Measurements from ENCODE around the gene ZDBF2. TPM values are rescaled to one million over a fixed set of nuclear protein-coding genes. Genes with fewer than 3 reads are reported as not detected.
A peak's percentile ranks its signal among the peaks of the same experiment; 100 is the strongest.
"Not testable (repeated sequence)": the region's sequence is repeated elsewhere in the genome, so short reads cannot be mapped to it uniquely, and the experiment has no call there.

ZDBF2 gene
- total RNA-seq, 1 experiment from 2014 or later, result 6.1 TPM

DNA sequence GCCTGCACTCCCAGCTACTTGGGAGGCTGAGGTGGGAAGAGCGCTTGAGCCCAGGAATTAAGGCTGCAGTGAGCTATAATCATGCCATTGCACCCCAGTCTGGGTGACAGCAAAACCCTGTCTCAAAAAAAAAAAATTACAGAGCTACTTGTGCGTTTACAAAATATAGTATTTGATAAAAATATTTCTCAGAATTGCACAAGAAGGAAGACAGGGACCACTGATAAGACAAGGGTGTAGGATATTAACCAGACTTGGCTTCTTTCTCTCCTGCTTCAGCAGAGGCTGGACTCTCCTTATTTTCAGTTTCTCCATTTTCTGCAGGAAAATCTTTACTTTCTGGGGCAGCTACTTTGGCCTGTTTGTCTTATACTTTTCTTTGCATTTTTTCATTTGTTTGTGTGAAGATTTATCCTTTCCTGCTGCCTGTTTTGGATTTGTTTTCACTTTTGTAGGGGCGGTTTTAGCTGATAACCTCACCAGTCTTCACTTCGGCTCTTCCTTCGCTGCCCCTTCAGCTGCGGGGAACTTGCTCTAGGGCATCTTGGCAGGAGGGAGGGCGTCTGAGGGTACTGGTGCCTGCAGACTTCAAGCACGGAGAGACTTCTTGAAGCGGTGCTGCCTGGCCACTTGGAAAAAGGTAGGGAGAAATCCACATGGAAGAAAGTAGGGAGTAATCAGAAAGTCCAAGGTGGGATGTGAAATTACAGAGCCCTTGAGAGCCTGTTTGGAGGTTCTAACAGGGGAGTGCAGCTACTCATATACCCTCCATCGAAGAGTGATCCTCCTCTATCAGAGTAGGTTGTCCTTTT is 14.9 kb upstream of the ZDBF2 start:
- no peak for DNase-seq (ENCODE audit: low spot score)

DNA sequence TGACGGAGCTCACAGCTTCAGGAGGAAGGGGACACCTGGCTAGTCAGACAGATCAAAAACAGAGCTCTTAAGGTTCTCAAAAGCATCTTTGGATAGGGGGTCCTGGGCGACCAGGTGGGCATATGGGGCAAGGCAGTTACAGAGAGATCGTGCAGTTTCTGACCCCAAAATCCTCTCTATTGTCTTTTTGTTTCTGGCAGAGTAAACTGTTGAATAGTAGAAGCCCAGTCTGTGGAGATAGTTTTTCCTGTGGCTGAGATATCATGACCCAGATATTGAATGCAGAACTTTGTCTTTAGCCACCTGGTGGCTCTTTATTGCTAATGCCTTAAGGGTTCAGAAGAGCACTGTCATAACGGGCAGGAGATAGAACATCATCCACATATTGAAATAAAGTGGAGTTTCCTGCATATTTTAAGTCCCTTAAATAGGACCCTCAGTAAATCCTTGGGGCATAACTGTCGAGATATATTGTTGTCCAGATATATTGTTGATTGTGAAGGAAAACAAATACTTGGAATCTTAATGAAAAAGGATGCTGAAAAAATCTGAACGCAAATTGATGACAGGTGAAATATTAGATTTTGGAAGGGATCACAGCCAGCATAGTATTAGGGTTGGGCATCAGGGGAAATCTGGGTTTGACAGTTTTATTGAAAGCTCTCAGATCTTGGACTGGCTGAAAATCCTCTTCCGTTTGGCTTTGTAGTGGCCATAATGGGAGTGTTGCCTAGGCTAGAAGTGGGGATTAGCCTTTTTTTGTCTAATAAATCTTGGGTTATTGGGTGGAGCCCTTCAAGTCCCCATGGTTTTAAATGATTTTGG is 14.1 kb upstream of the ZDBF2 start:
- peak; percentile 24 for DNase-seq (ENCODE audit: low spot score)

DNA sequence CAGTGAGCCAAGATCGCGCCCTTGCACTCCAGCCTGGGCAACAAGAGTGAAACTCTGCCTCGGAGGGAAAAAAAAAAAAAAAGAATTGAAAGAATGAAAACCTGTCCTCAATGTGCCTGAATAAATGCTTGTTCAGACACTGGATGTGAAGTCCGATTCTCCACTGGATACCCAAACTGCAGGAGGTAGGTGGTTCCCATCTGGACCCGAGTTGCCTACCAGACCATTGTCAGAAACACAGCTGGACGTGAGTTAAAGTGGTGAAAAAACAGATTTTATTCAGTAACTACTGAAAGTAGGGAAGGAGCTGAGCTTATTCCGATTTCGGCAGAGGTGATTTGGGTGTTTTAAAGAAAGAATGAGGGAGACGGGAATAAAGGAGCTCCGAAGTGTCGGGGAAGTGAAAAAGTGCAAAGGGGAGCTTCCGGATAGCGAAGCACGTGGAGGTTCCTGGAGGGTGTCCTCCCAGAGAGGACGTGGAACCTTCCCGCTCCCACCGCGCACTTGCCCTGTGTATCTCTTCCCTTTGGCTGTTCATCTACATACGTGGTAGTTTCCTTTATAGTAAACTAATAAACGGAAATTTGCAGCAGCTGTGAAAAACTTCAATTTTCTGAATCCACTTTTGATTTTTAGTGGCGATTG is 10.4 kb upstream of the ZDBF2 start:
- DNase-seq (ENCODE audit: low spot score), result no peak

DNA sequence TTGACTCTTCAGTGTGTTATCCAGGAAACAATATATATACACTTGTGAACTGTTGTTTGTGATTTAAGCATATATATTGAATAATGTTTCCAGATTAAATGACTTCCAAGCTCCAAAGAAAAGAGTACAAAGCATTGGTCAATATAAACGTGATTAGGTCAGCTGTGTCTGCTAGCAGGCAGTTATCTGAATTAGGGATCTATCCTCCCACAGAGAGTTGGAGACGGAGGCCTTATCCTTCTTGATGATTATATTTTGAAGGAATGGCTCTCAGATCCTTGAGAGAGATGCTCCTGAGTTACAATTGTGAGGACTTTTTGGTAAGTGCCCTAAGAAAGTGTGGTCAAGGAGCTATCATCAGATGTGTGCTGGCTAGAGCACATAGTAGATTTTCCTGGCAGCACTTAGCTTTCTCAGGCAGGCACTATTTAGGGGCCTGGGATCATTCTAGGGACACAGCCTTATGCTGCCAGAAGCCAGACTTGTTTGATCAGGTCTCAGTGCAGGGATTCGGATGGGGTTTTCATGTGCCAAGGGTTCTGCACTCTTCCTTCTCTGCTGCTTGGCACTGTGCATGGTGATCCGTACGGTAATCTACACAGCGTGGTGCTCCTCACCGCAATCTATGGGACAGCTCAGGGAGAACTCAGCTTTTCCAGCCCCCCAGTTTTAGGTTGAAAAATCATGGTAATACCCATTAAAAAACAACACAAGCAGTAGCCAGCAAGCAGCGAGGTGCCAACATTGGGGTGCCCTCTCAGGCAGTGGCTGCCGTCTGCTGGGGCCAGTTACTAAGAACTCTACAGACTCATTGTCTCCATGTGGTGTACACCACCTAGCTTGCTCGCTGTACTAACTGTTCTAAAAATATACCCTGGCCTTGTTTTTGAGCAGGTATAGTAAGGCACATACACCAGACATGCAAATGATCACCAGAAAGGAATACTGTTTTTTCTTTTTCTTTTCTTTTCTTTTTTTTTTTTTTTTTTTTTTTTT is 8.0 kb upstream of the ZDBF2 start:
- DNase-seq (ENCODE audit: low spot score), result no peak

DNA sequence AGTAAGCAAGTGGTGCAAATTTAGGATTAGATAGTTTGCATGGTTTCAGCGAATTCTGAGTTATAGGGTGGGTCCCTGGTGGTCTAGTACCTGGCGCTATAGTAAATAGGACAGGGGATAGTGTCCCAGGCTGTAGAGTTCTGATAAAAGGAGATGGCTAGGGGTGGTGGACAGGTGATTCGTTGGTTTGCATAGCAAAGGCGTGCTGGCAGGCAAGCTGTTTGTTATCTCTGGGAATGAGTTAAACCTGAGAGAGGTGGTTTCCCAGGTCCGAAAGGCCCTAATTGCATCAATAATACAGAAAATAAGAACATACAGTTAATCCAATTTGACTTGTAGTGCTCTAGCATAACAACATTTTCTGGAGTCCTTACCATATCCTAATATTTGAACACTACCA is 6.9 kb upstream of the ZDBF2 start:
- no peak for DNase-seq (ENCODE audit: low spot score)

DNA sequence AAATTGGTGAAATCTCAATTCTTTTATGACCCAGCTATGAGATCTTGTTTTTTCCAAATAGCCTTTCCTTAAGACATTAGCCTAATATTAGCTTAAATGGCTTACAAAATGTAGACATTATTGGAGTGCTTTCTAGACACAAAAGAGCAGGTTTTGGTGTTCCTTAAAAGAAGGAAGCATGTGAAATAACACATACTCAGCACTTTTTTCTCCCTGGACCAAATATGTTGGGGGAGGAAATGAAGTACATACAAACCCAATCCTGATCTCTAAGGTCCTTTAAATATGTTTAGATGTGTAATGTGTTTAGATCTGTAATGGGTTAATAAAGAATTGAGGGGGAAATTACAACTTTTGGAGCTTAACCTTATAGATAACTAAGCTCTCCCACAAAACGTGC is 3.4 kb upstream of the ZDBF2 start:
- DNase-seq (ENCODE audit: low spot score), result no peak

DNA sequence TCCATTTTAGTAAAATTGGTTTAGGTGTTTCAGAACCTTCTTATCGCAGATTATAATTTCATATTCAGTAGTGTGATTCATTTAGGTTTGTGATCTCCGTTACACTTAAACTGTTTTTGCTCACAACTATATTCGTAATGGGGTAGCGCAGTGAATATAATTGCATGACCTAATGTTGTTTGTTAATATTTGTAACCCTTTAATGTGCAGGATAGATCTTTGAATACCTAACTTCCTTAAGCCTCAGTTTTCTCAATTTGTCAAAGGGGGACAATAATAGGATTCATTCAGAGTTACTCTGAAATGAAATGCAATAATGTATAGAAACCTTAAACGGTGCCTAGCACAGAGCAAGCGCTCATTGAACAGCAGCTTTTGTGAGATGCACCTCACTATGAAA is 558 bp upstream of the ZDBF2 start:
- DNase-seq (ENCODE audit: low spot score), result no peak

DNA sequence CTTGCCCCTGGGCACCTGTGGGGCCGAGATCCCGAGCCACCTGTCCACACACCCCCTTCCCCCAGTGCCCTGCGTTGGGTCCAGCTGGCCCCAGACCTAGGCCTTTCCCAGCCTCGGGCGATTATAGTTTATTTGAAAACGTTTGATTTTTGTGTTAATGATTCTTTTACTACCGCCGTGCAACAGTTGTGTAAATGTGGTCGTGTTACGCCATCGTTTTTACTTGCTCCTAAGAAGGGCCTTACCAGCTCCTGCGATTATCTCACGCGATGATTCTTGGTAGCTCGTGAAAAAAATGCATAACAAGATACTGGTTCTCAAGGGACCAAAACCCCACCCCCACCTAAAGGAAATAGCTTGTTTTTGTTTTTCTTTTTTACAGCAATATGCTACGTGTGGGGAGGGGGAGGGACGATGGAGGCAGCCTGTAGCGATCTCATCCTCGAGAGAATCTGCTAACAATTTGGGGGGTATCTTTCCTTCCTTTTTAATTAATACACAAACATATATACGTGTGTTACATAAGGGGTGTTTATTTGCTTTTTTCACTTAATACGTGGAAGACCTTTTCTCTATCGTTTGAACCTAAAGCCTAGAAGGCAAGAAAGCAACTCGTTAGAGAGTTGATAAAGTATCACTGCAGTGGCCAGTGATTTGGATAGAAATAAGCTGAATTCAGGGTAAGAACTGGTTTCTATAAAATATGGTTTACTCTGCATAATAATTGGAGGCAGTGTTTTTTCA is 1.0 kb downstream of the ZDBF2 start:
- DNase-seq (ENCODE audit: low spot score), result peak; percentile 65

DNA sequence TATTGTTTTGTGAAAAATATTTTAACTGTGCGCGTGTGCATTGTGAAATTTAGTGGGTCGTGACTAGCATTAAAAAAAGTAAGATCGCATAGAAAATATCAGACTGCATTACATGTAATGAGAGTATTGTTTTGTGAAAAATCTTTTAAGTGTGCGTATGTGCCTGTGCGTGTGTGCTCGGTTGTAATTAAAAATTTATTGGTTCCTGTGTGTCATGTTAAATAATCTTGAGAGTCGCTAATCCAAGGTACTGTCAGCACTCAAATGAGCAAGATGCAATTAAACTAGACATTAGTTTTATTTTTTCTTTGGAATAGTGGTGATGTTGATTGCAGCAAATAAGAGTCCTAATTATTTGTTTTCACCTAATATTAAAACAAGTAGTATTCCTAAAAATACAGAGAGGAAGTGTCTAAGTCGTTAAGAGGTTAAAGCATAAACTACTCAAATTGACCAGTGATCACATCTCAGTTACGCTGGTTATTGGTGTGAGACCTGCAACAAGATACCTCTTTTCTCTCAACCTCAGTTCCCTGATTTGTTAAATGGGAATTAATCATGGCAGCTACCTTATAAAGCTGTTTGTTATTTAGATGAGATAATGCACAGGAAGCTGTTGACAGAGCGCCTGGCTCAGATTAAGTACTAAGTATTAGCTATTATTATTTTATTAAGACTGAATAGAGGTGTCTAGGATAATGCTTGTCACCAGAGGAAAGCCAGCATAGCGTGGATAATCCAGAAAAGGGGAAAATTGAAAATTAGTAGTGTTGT is 1.9 kb downstream of the ZDBF2 start:
- DNase-seq (ENCODE audit: low spot score), result no peak

DNA sequence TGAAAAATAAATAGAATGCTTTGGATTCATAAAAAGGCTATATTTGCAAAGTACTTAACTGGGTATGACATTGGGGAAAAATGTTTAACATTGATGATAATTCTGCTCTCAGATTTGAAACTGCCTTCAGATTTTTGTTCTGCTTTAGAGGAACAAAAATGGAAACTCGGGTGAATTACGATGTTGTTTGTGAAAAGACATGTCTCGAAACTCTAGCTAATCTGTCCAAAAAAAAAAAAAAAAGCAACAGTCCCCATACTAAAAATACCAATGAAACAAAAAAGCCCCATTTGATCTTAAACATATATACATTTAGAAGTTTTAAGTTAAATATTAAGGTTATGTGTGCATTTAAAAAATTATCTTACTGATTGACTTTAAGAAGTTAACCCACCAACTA is 3.0 kb downstream of the ZDBF2 start:
- no peak for DNase-seq (ENCODE audit: low spot score)

DNA sequence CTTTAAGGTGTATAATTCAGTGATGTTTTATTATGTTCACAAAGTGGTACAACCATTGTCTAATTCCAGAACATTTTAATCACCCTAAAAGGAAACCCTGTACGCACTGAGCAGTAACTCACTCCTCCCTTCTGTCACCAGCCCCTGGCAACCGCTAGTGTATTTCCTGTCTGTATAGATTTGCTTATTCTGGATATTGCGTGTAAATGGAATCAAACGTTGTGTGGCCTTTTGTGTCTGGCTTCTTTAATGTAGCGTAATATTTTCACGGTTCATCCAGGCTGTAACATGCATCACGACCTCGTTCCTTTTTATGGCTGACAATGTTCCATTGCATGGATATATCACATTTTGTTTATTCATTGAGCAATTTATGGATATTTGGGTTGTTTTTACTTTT is 8.3 kb downstream of the ZDBF2 start:
- DNase-seq (ENCODE audit: low spot score), result no peak

DNA sequence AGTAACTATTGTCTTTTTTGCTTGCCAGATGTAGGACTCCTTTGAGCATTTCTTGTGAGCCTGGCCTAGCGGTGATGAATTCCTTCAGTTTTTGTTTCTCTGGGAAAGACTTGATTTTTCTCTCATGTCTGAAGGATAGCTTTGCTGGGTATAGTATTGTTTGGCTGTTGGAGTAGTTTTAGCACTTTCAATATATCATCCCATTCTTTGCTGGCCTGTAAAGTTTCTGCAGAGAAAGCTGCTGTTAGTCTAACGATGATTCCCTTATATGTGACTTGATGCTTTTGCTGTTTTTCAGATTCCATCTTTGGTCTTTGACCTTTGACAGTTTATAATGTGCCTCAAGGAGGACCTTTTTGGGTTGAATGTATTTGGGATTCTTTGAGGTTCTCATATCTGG is 12.7 kb downstream of the ZDBF2 start:
- DNase-seq (ENCODE audit: low spot score), result no peak

DNA sequence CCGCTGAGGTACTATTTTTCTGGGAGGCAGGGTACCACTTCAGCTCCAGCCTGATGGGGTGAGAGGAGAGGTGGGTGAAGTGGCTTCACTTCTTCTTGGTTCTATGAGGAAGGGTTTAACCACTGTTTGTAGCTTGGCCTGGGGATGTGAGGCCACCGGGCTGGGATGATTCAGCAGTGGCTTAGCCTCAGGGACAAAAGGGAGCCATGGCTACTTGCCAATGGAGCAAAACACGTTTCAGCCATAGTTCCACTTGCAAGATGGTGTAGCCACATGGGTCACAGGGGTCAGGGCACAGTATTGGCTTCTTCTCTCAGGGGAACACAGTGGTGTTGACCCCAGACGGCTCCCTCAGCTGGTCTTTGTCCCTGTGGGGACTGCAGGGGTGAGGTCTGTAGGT is 14.9 kb downstream of the ZDBF2 start:
- DNase-seq (ENCODE audit: low spot score), result peak; percentile 20

DNA sequence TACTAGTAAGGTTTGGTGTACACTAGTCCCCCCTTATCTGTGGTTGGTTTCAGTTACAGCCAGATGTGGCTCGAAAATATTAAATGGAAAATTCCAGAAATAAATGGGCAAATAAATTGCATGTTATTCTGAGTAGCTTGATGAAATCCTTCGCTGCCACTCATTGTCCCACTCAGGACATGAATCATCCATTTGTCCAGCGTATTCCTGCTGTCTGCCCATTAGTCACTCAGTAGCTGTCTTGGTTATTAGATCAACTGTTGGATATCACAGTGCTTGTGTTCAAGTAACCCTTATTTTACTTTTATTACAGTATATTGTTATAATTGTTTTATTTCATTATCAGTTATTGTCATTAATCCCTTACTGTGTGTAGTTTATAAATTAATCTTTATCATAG is 21.7 kb downstream of the ZDBF2 start:
- DNase-seq (ENCODE audit: low spot score), result no peak

DNA sequence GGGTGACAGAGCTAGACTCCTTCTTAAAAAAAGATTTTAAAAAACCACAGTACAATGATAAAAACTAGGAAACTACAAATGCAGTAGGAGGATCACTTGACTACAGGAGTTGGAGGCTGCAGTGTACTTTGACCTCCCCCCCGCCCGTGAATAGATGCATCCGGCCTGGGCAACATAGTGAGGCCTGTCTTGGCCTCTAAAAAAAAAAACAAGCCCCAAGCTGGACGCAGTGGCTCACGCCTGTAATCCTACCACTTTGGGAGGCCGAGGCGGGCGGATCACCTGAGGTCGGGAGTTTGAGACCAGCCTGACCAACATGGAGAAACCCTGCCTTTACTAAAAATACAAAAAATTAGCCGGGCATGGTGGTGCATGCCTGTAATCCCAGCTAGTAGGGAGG is 25.1 kb downstream of the ZDBF2 start:
- not testable (repeated sequence) for DNase-seq (ENCODE audit: low spot score)

DNA sequence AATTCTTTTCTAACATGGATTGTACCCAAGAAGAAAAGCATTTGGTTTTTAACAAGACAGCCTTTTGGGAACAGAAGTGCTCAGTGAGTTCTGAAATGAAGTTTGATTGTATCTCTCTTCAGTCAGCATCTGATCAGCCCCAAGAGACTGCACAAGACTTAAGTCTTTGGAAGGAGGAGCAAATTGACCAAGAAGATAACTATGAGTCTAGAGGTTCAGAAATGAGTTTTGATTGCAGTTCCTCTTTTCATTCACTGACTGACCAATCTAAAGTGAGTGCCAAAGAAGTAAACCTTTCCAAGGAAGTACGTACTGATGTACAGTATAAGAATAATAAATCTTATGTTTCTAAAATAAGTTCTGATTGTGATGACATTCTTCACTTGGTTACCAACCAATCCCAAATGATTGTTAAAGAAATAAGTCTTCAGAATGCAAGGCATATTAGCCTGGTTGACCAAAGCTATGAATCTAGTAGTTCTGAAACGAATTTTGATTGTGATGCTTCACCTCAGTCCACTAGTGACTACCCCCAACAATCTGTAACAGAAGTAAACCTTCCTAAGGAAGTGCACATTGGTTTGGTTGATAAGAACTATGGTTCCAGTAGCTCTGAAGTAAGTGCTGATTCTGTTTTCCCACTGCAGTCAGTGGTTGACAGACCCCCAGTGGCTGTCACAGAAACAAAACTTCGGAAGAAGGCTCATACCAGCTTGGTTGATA is 31.2 kb downstream of the ZDBF2 start:
- no peak for DNase-seq (ENCODE audit: low spot score)

DNA sequence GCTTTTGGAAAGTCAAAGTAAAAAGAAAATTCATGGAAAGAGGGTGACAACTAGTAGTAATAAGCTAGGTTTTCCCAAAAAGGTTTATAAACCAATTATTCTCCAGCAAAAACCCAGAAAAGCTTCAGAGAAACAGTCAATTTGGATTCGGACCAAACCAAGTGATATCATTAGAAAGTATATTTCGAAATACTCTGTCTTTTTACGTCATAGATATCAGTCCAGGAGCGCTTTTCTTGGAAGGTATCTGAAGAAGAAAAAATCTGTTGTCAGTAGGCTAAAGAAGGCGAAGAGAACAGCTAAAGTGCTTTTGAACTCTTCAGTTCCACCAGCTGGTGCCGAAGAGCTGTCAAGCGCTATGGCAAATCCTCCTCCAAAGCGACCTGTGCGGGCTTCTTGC is 36.6 kb downstream of the ZDBF2 start:
- no peak for DNase-seq (ENCODE audit: low spot score)

DNA sequence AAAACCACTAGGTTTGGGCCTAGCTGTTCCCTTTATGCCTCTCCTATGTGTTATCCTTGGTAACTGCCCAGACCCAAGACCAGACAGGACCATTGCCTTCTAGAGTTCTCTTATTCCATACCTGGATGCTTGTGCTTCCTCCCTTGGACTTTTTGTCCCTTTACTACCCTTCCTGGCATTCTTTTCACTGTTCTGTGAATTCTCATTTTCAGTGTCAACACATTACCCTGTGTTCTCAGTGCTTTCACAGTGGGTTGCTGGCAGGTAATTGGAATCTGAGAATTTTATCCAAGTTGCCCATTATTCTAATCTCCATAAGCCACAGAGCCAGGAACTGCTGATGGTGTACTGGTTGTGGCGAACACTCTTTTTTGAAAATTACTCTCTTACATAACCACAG is 41.7 kb downstream of the ZDBF2 start:
- no peak for DNase-seq (ENCODE audit: low spot score)

DNA sequence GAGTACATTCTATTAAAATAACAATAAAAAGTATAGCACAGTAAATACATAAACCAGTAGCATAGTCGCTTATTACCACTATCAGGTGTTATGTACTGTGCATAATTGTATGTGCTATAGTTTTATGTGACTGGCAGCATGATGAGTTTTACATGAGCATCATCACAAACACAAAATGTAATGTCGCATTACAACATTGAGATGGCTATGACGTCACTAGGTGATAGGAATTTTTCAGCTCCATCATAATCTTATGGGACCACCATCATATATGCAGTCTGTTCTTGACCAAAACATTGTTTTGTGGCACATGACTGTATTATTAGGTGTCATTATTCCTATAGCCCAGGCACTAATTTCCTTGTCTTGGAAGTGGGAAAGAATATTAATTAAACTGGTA is 48.6 kb downstream of the ZDBF2 start:
- no peak for DNase-seq (ENCODE audit: low spot score)

All from H4 (cell line).